HG03521 (cell line): ENCODE results near the gene DVL1.

Source experiments
- ATAC-seq: cut with Tn5 transposase; IDR thresholded peaks from one replicate; pipeline ENCODE4 v1.9.1; 2021; ENCODE audit warnings: mild to moderate bottlenecking, moderate library complexity; ENCODE audit not compliant: unreplicated experiment

DVL1 gene

DNA sequence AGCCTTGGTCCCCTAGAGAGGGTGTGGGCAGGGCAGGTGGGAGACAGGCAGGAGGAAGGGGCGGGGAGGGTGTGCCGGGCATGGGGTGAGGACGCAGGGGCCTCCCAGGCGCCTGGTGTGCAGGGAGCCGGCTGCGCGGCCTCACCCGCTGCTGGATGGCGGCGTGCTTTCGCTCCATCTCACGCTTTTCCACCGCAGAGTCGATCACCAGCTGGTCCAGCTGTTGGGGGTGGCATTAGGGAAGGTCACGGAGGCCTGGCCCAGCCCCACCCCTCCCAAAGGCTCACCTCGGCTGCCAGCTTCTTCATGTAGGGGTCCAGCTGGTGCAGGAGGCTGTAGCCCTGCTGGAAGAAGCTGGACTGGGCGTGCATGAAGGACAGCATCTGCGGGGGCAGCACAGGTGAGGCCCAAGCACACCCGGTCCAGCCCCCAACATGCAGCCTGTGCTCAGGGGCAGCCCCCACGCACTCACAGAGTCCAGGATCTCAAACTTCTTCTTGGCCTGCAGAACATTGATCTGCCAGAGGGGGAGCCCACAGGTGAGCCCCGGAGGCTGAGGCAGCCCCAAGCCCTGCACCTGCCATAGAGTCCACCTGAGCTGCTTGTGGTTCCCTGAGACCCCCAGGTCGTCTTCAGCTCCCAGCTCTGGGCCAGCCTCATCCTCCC is 49.4 kb downstream of the DVL1 start:
- ATAC-seq, result no peak

DNA sequence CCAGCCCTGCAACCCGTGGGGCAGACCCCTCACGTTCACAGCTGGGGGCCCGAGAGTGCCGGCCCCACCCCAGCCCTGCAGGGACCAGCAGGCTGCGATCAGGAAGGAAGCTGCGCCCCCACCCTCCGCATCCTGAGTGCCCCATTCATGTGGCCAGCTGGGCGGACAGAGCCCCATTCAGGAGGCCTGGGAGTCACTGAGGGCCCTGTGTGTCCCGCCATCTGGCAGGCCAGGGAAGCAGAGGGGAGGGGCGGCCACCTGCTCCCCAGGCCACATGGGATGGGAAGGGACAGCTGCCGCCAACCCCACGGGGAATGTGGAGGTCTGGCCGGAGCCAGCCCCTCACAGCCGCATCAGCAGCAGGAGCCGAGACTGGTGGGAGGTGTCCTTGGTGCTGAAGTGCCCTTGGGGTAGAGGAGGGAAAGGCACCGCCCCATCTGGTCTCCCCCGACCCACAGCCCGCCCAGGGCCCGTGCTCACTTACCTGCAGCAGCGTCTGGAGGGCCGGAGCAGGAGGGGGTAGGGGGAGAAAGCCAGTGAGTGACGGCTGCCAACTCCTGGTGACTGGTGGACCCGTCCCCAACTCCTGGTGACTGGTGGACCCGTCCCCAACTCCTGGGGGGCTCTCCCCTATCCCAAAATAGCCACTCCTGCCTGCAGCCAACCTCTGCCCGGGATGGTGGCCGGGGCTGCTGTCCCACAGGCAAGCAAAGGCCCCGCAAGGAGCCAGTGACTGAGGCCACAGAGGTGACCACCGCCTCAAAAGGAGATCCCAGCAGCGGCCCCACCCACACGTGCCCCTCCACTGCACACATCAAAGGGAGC is 50.1 kb downstream of the DVL1 start:
- ATAC-seq, result no peak

- ATAC-seq, result no peak
Observed at GRCh38 chr1:1297802-1298424, 51.3 kb downstream of the DVL1 start.

- no peak for ATAC-seq
Observed at GRCh38 chr1:1296070-1297061, 52.9 kb downstream of the DVL1 start.

DNA sequence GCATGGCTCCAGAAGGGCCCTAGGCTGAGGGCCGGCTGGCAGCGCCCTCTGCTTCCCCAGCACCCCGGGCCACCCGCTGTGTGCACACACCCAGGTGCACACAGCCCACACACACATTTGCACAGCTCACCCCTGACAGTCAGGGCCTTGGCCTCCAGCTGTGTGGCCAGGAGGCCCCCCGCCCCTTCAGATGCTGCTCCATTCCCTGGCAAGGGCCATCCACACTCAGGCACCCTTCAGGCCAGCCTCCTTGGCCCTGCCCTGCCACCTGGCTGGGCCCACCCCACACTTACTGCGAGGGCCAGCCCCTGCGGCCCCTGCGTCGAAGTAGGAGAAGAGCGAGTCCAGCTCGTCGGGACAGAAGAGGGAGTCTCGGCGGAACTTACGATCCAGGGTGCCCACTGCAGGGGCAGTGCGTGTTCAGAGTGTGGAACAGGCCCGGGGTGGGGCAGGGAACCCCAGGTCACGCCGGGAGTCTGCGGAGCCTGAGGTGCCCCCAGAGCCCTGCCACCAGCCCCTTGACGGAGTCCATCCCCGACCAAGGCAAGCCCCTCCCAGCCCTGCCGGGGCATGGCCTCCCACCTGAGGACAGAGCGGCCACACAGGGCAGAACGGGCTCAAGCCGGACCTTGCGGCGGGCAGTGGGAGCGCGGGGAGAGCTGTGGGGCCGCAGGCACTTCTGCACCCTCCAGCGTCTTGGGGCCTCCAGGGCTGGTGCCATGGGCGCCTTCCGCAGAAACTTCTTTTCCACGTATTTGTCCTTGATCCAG is 53.9 kb downstream of the DVL1 start:
- no peak for ATAC-seq

- ATAC-seq, result no peak
Observed at GRCh38 chr1:1294250-1294890, 54.8 kb downstream of the DVL1 start.

DNA sequence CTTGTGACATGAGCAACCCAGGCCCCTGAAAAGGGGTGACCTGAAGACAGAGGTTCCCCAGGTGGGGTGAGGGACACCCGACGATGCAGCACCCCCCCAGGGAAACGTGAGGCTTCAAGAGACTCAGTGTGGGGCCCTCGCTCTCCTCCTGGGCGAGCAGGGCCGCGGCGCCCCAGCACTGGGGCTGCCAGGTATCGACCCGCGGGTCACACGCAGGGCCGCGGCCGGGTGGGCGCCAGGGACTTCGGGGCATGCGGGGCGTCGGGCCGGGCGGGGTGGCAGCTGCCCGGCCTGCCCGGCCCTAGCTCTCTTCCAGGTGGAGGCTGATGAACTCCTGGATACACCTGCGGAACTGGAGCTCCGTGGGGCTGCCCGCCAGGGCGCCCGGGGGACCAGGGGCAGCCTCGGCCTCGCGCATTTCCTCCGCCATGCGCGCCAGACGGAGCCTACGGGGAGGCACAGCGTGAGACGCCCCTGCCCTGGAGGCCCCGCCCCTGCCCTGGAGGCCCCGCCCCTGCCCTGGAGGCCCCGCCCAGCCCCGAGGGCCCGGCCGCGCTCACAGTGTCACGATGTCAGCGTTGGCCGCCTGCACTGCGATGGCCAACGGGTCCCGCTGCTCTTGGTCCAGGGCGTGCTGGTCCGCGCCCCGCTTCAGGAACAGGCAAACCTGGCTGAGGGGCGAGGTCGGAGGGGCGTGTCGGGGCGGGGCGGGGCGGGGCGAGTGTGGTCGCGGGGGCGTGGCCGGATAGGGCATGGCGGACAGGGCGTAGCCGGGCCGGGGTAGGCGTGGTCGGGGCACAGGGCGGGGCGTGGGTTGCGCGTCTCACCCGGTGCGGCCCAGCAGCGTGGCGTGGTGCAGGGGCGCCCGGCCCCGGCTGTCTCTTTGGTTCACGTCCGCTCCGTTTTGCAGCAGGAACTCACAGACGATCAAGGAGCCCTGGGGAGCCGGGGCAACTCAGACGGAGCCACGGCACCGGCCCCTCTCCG is 55.7 kb downstream of the DVL1 start:
- ATAC-seq, result no peak

DNA sequence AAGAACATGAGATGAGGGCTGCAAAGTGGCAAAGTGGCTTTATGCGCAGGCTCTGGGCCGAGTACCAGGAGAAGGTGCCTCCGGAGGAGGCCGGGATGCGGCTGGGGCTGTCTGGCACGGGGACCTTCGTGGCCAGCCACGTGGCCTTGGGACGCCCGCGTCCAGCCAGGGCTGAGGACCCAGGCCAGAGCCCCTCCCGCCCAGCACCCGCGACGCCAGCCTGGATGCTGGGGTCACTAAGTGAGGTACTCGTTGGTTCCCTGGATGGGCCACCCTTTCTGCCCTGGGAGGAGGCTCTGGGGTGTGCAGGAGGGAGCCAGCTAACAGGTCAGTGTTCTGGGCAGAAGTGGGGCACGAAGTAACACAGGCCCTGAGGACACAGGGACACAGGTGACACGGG is 56.4 kb downstream of the DVL1 start:
- ATAC-seq, result no peak

DNA sequence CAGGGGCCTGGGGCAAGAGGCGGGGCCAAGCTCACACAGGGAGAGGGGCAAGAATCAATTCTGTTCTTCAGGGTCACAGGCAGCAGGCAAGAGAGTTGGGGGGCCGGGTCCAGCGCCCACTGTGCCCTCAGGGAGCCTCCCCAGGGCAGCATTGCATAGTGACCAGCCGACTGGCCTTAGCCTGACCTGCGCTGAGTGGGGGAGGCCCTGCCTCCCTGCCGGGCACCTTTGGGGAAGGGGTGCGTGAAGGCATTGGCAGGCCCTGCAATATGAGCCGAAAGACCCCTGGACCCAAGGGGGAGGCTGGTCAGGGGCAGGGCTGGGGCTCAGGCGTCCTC is 56.8 kb downstream of the DVL1 start:
- ATAC-seq, result no peak

- no peak for ATAC-seq
Observed at GRCh38 chr1:1291548-1292441, 57.4 kb downstream of the DVL1 start.

DNA sequence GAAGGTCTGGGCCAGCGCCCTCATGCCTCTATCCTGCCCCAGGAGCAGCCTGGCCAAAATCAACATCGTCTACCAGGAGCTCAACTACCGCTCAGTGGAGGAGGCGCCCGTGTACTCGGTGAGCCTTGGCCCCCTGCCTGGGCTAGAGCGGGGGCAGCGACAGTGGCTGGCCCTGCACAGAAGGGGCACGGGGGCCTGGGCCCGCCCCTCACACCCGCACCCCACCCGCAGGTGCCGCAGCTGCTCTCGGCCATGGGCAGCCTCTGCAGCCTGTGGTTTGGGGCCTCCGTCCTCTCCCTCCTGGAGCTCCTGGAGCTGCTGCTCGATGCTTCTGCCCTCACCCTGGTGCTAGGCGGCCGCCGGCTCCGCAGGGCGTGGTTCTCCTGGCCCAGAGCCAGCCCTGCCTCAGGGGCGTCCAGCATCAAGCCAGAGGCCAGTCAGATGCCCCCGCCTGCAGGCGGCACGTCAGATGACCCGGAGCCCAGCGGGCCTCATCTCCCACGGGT is 58.1 kb downstream of the DVL1 start:
- ATAC-seq, result no peak

GRCh38 chr1:1290238-1290731 is 58.9 kb downstream of the DVL1 start:
- ATAC-seq, result no peak

DNA sequence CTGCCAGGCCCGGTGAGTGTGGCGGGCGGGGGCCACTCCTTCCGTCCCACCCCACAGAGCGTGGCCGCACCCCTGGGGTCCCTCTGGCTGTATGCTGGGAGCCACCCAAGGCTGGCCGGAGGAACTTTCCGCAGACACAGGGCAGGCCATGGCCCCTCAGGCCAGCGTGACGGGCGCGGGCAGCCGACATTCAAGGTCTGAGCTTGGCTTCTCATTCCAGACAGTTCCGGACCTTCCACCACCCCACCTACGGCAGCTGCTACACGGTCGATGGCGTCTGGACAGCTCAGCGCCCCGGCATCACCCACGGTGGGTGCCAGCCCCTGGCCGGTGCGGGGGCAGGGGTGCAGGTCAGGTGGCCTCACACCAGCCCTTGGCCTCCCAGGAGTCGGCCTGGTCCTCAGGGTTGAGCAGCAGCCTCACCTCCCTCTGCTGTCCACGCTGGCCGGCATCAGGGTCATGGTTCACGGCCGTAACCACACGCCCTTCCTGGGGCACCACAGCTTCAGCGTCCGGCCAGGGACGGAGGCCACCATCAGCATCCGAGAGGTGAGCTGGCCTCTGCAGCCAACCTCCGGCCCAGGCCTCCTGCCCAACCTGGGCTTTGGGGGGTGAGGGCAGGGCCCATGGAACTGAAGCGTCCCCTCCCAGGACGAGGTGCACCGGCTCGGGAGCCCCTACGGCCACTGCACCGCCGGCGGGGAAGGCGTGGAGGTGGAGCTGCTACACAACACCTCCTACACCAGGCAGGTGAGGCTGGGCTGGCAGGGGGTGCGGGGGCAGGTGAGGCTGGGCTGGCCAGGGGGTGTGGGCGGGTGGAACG is 61.7 kb downstream of the DVL1 start:
- no peak for ATAC-seq

- ATAC-seq, result no peak
Observed at GRCh38 chr1:1286313-1287261, 62.6 kb downstream of the DVL1 start.

GRCh38 chr1:1285611-1286311 is 63.5 kb downstream of the DVL1 start:
- no peak for ATAC-seq
